Measurements from ENCODE around the gene ODF4. TPM values are rescaled to one million over a fixed set of nuclear protein-coding genes. Genes with fewer than 3 reads are reported as not detected.

ODF4 gene, protein sequence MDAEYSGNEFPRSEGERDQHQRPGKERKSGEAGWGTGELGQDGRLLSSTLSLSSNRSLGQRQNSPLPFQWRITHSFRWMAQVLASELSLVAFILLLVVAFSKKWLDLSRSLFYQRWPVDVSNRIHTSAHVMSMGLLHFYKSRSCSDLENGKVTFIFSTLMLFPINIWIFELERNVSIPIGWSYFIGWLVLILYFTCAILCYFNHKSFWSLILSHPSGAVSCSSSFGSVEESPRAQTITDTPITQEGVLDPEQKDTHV
- total RNA-seq, result not detected

GRCh38 chr17:8339540-8339939, at the start of gene ODF4:
Gene ODF4, plus strand, starts transcription at chr17:8339840. Its CDS starts 212 bp downstream, at chr17:8340052.
- intact Hi-C loops (cut with DNase I; ENCODE audit: low total_unique reads), result no loop called here
- no peak for ATAC-seq
- H3K9me3 ChIP-seq, result no peaks in the 10 kb centered on the region
- H3K36me3 ChIP-seq, result no peaks in the 10 kb centered on the region
- H3K27ac ChIP-seq, result no peak within 1 kb of the TSS
- in situ Hi-C loops (cut with MboI; ENCODE audit: low sequenced_read_pairs in 4 of 4), result no loop called here
- no peaks in the 10 kb centered on the region for H3K4me1 ChIP-seq
- no peak for DNase-seq
- no peak within 1 kb of the TSS for H3K4me3 ChIP-seq
- TF ChIP-seq POLR2A (IDR thresholded peaks at IDR 0.05), result no peak
- TF ChIP-seq, protein P1, sequence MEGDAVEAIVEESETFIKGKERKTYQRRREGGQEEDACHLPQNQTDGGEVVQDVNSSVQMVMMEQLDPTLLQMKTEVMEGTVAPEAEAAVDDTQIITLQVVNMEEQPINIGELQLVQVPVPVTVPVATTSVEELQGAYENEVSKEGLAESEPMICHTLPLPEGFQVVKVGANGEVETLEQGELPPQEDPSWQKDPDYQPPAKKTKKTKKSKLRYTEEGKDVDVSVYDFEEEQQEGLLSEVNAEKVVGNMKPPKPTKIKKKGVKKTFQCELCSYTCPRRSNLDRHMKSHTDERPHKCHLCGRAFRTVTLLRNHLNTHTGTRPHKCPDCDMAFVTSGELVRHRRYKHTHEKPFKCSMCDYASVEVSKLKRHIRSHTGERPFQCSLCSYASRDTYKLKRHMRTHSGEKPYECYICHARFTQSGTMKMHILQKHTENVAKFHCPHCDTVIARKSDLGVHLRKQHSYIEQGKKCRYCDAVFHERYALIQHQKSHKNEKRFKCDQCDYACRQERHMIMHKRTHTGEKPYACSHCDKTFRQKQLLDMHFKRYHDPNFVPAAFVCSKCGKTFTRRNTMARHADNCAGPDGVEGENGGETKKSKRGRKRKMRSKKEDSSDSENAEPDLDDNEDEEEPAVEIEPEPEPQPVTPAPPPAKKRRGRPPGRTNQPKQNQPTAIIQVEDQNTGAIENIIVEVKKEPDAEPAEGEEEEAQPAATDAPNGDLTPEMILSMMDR (IDR thresholded peaks at IDR 0.05 in 4 of 5, conservative IDR thresholded peaks at IDR 0.05 in 1 of 5), result no peak
- no peaks in the 10 kb centered on the region for H3K27me3 ChIP-seq

DNA sequence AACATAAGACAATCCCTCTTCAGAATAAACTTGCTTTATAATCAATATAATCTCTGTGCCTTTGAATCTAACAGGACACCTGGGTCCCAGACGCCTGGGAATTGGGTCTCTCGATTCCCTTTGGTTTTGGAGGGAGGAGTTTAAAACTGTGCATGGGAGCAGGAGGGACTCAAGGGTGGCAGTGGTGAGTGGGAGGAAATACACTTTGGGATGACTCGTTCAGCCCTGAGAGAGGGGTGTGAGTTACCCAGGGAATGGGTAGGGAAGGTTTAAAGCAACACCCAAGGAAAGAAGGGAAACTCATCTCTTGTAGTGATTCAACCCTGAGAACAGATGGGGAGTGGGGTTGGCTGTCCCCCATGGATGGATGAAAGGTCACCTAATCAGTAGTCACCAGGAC, 49.6 kb upstream of the ODF4 start:
- no peaks in the 10 kb centered on the region for H3K36me3 ChIP-seq
- peaks cover 20 to 30% of the 10 kb centered on the region in 2 donors for H3K4me1 ChIP-seq
- H3K27me3 ChIP-seq, result no peaks in the 10 kb centered on the region
- intact Hi-C loops (cut with DNase I; ENCODE audit: low total_unique reads) (loop anchor here (10.0 kb wide), 1 partner anchor 205 kb away; the partner anchor contains the start of gene ALOX12B), in situ Hi-C loops (cut with MboI; ENCODE audit: low sequenced_read_pairs in 4 of 4) (loop anchor here in 3 of 4 donors (10.0 to 25.0 kb wide), 3 partner anchors 45 to 203 kb away; partner anchors contain the start of genes ALOX12B (in 1 of the 3), CTC1 (in 1 of the 3) and PFAS (in 1 of the 3))
- no peaks in the 10 kb centered on the region for H3K9me3 ChIP-seq
- no peak overlapping the region for H3K27ac ChIP-seq
- H3K4me3 ChIP-seq, result no peak overlapping the region
- no peak for TF ChIP-seq POLR2A (IDR thresholded peaks at IDR 0.05)
- TF ChIP-seq, protein P1 (IDR thresholded peaks at IDR 0.05 in 4 of 5, conservative IDR thresholded peaks at IDR 0.05 in 1 of 5), result no peak
- ATAC-seq (no peak), DNase-seq (no peak)

- peaks cover 19 to 23% of the 10 kb centered on the region in 2 donors for H3K4me1 ChIP-seq
- in situ Hi-C loops (cut with MboI; ENCODE audit: low sequenced_read_pairs in 4 of 4), result loop anchor here in 3 of 4 donors (10.0 to 25.0 kb wide), 3 partner anchors 48 to 206 kb away; partner anchors contain the start of genes ALOX12B (in 1 of the 3), CTC1 (in 1 of the 3) and PFAS (in 1 of the 3)
- H3K27me3 ChIP-seq, result no peaks in the 10 kb centered on the region
- intact Hi-C loops (cut with DNase I; ENCODE audit: low total_unique reads), result loop anchor here (10.0 kb wide), 1 partner anchor 208 kb away; the partner anchor contains the start of gene ALOX12B
- no peaks in the 10 kb centered on the region for H3K36me3 ChIP-seq
- no peak for TF ChIP-seq POLR2A (IDR thresholded peaks at IDR 0.05)
- TF ChIP-seq, protein P1 (IDR thresholded peaks at IDR 0.05 in 4 of 5, conservative IDR thresholded peaks at IDR 0.05 in 1 of 5), result no peak
- H3K9me3 ChIP-seq, result no peaks in the 10 kb centered on the region
- no peak overlapping the region for H3K4me3 ChIP-seq
- H3K27ac ChIP-seq, result no peak overlapping the region
- DNase-seq (no peak), ATAC-seq (no peak)
Measured at GRCh38 chr17:8292639-8293395, 46.8 kb upstream of the ODF4 start.

GRCh38 chr17:8294361-8294760, 45.3 kb upstream of the ODF4 start:
- Histone ChIP-seq H3K4me3 (peak overlapping the region in 2 of 4 donors; percentile 72 to 82), H3K9me3 (no peaks in the 10 kb centered on the region), H3K27ac (peak overlapping the region in 3 of 4 donors; percentile 95 to 96 (median 95)), H3K27me3 (no peaks in the 10 kb centered on the region), H3K36me3 (no peaks in the 10 kb centered on the region), H3K4me1 (peaks cover 13 to 14% of the 10 kb centered on the region in 2 donors)
- intact Hi-C loops (cut with DNase I; ENCODE audit: low total_unique reads), result loop anchor here (2.0 to 10.0 kb wide), 2 partner anchors 176 to 210 kb away; partner anchors contain the start of genes ALOX12B and ALOXE3
- in situ Hi-C loops (cut with MboI; ENCODE audit: low sequenced_read_pairs in 4 of 4), result loop anchor here in 3 of 4 donors (10.0 to 25.0 kb wide), 3 partner anchors 50 to 207 kb away; partner anchors contain the start of genes ALOX12B (in 1 of the 3), CTC1 (in 1 of the 3) and PFAS (in 1 of the 3)
- TF ChIP-seq, protein P1 (IDR thresholded peaks at IDR 0.05 in 4 of 5, conservative IDR thresholded peaks at IDR 0.05 in 1 of 5), result no peak
- no peak for TF ChIP-seq POLR2A (IDR thresholded peaks at IDR 0.05)
- DNase-seq, result no peak
- no peak for ATAC-seq

All from gastrocnemius medialis (tissue), 4 donors.